Measurements from ENCODE around the gene PALLD.

- TF ChIP-seq CTCF (conservative IDR thresholded peaks at IDR 0.05; ENCODE audit: low read depth, low read length): no peak
- TF ChIP-seq EZH2 (IDR thresholded peaks at IDR 0.05; ENCODE audit: low read length, unreplicated experiment): no peak
- TF ChIP-seq EZH2phosphoT487 (IDR thresholded peaks at IDR 0.05; ENCODE audit: borderline replicate concordance, low read length): no peak
Measured at GRCh38 chr4:168932138-168932537, 435.3 kb downstream of the PALLD start.
